T-cell (primary cell): ENCODE data around the gene LOXL4. TPM values are rescaled to one million over a fixed set of nuclear protein-coding genes. Genes with fewer than 3 reads are reported as not detected.

ENCODE experiments used
- ATAC-seq, 4 experiments: fragments of 200-7000 bp in 3 of 4; fragments of 150-1000 bp in 1 of 4; cut with Tn5 transposase; replicated peaks in 1 of 4; 1 replicate in 3 of 4; 2 replicates in 1 of 4; pipeline ENCODE4 v1.10.0; 2021; ENCODE audit warnings: moderate library complexity in 3 of 4, mild to moderate bottlenecking in 2 of 4, moderate number of reproducible peaks in 1 of 4
- CTCF ChIA-PET, 2 donors: fragments of 300-600 bp; sonication (Branson Sonifier 250); formaldehyde crosslinking; loops; one replicate each; lab custom pipeline; 2022; ENCODE audit warnings: antibody characterized with exemption in 2 of 2; lab: Charles Lee
- POLR2A ChIA-PET, 2 donors: fragments of 300-600 bp; sonication (Branson Sonifier 250); formaldehyde crosslinking; loops; one replicate each; lab custom pipeline; 2022; ENCODE audit warnings: antibody characterized with exemption in 2 of 2; lab: Charles Lee
- DNase-seq, 35 experiments: peaks; one replicate each; pipeline versions ENCODE4 v3.0.0 to v3.0.0-alpha.2; 2013 to 2023
- H3K27ac ChIP-seq: one replicate; pipeline ENCODE4 v1.5.1; 2013; ENCODE audit warnings: low read length
- H3K27me3 ChIP-seq, 2 experiments: replicated peaks in 1 of 2; 1 replicate in 1 of 2; 2 replicates in 1 of 2; pipeline versions ENCODE4 v1.6.1 to v1.7.0; 2013; ENCODE audit warnings: low read length in 1 of 2, mixed read lengths in 1 of 2; ENCODE audit not compliant: control insufficient read depth in 2 of 2, insufficient read depth in 2 of 2; ENCODE audit errors: extremely low read depth in 1 of 2
- H3K36me3 ChIP-seq, 2 donors: 1 replicate in 1 of 2; 2 replicates in 1 of 2; pipeline versions ENCODE4 v1.6.1 to v1.7.0; 2013; ENCODE audit warnings: low read length in 1 of 2; ENCODE audit not compliant: control insufficient read depth in 2 of 2, insufficient read depth in 1 of 2; ENCODE audit errors: extremely low read depth in 1 of 2
- H3K4me1 ChIP-seq, 2 experiments: 1 replicate in 1 of 2; 2 replicates in 1 of 2; pipeline versions ENCODE4 v1.6.1 to v1.7.0; 2013; ENCODE audit warnings: low read length in 2 of 2, mixed read lengths in 1 of 2; ENCODE audit not compliant: insufficient read depth in 2 of 2, control insufficient read depth in 1 of 2; ENCODE audit errors: extremely low read depth in 1 of 2
- H3K4me3 ChIP-seq, 2 donors: 1 replicate in 1 of 2; 2 replicates in 1 of 2; pipeline versions ENCODE4 v1.5.1 to v1.7.0; 2013; ENCODE audit warnings: mild to moderate bottlenecking in 2 of 2, low read length in 1 of 2, moderate library complexity in 1 of 2; ENCODE audit not compliant: control insufficient read depth in 1 of 2; ENCODE audit errors: extremely low read depth in 1 of 2
- H3K9me3 ChIP-seq: 2 replicates; pipeline ENCODE4 v1.7.0; 2013
- H3K27ac Mint-ChIP-seq, 2 donors: one replicate each; pipeline ENCODE4 v1.8.0; 2020 to 2021; ENCODE audit warnings: mild to moderate bottlenecking in 2 of 2, mixed read lengths in 2 of 2
- H3K27me3 Mint-ChIP-seq, 2 donors: one replicate each; pipeline ENCODE4 v1.8.0; 2021 to 2022; ENCODE audit warnings: mixed read lengths in 2 of 2
- H3K36me3 Mint-ChIP-seq: one replicate; pipeline ENCODE4 v1.8.0; 2021; ENCODE audit warnings: mixed read lengths
- H3K4me1 Mint-ChIP-seq, 3 donors: one replicate each; pipeline ENCODE4 v1.8.0; 2020 to 2022; ENCODE audit warnings: mixed read lengths in 3 of 3, mild to moderate bottlenecking in 1 of 3
- H3K4me3 Mint-ChIP-seq, 3 donors: one replicate each; pipeline ENCODE4 v1.8.0; 2020 to 2022; ENCODE audit warnings: mild to moderate bottlenecking in 3 of 3, mixed read lengths in 3 of 3, moderate library complexity in 3 of 3
- H3K9me3 Mint-ChIP-seq, 3 donors: one replicate each; pipeline ENCODE4 v1.8.0; 2020 to 2022; ENCODE audit warnings: mixed read lengths in 3 of 3
- WGBS: methylation state at CpG from one replicate; pipeline ENCODE4 v1.1.5; 2013; ENCODE audit warnings: missing lambda C conversion rate; ENCODE audit not compliant: insufficient coverage; 5-methylcytosine and 5-hydroxymethylcytosine counted together
- total RNA-seq, 35 experiments: library from RNA in 6 of 35; stranded (reverse) in 6 of 35; fragments of 120-200 nt in 1 of 35; gene quantifications; one replicate each; pipeline versions ENCODE4 v1.2.1 to v1.2.4 and lab custom pipeline; 2013 to 2026

The LOXL4 gene
- total RNA-seq, 5 donors from 2014 or later (not counting 1 experiment from before 2014, with no cell fraction given): 0.09 TPM; not detected in 4

DNA sequence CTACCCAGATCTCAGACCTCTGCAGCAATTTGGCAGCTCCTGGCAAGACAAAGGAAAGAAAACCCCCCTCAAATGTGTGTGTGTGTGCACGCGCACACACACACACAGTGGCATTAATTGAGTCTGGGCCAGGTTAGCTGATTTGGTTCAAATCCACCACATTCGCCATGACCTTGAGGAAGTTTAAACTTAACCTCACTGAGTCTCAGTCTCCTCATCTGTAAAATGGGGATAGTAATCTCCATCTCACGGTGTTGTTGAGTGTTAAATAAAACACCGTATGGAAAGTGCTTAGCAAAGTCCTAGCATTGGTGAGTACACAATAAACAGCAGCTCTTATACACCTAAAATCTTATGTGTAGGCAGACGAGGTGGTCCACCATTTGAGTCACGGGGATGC lies 4.9 kb downstream of the LOXL4 start:
- H3K9me3 ChIP-seq: no peaks in the 10 kb centered on the region
- H3K4me1 Mint-ChIP-seq: peaks cover 0 to 4% (median 3%) of the 10 kb centered on the region in 3 donors
- peaks cover 4% of the 10 kb centered on the region for H3K36me3 Mint-ChIP-seq
- H3K4me1 ChIP-seq: peaks cover 0 to 7% of the 10 kb centered on the region in 2 experiments
- POLR2A ChIA-PET: no interaction called here
- H3K4me3 Mint-ChIP-seq: no peak overlapping the region
- no peak overlapping the region for H3K4me3 ChIP-seq
- CTCF ChIA-PET: no interaction called here
- no CpG with 5 or more reads among the region's 7 CpGs for WGBS
- no peak overlapping the region for H3K27ac ChIP-seq
- no peaks in the 10 kb centered on the region for H3K9me3 Mint-ChIP-seq
- no peak overlapping the region for H3K27ac Mint-ChIP-seq
- peaks cover 0 to 31% of the 10 kb centered on the region in 2 experiments for H3K27me3 ChIP-seq
- no peak for ATAC-seq
- H3K27me3 Mint-ChIP-seq: peaks cover 18 to 22% of the 10 kb centered on the region in 2 donors
- H3K36me3 ChIP-seq: no peaks in the 10 kb centered on the region
- DNase-seq: no peak

GRCh38 chr10:98262571-98262970 lies 5.4 kb downstream of the LOXL4 start:
- ATAC-seq (peak in 1 of 4 experiments; percentile 18), DNase-seq (peak in 2 of 35 experiments; percentile 22 to 30)
- Histone ChIP-seq H3K27me3 (peaks cover 0 to 27% of the 10 kb centered on the region in 2 experiments), H3K4me3 (no peak overlapping the region), H3K4me1 (peaks cover 0 to 3% of the 10 kb centered on the region in 2 experiments), H3K9me3 (no peaks in the 10 kb centered on the region), H3K36me3 (no peaks in the 10 kb centered on the region), H3K27ac (no peak overlapping the region)
- POLR2A ChIA-PET: no interaction called here
- CTCF ChIA-PET: no interaction called here
- Mint-ChIP-seq H3K36me3 (peaks cover 4% of the 10 kb centered on the region), H3K27ac (no peak overlapping the region), H3K4me3 (no peak overlapping the region), H3K4me1 (peaks cover 0 to under 1% (median 0%) of the 10 kb centered on the region in 3 donors), H3K9me3 (no peaks in the 10 kb centered on the region), H3K27me3 (peaks cover 15 to 19% of the 10 kb centered on the region in 2 donors)
- 79% methylated on average over 6 of the region's 7 CpGs for WGBS

- DNase-seq (peak in 1 of 35 experiments; percentile 21), ATAC-seq (no peak)
- ChIA-PET POLR2A (no interaction called here), CTCF (no interaction called here)
- H3K36me3 Mint-ChIP-seq: peaks cover 7% of the 10 kb centered on the region
- H3K27ac ChIP-seq: no peak overlapping the region
- H3K4me3 Mint-ChIP-seq: no peak overlapping the region
- no peaks in the 10 kb centered on the region for H3K4me1 Mint-ChIP-seq
- no peaks in the 10 kb centered on the region for H3K9me3 Mint-ChIP-seq
- H3K4me3 ChIP-seq: no peak overlapping the region
- 89% methylated on average over 13 of the region's 15 CpGs for WGBS
- H3K27me3 Mint-ChIP-seq: peaks cover 10% of the 10 kb centered on the region in 2 donors
- no peaks in the 10 kb centered on the region for H3K4me1 ChIP-seq
- no peaks in the 10 kb centered on the region for H3K9me3 ChIP-seq
- H3K27me3 ChIP-seq: peaks cover 0 to 18% of the 10 kb centered on the region in 2 experiments
- no peak overlapping the region for H3K27ac Mint-ChIP-seq
- no peaks in the 10 kb centered on the region for H3K36me3 ChIP-seq
These were observed 6.3 kb downstream of the LOXL4 start for GRCh38 chr10:98261436-98262277.

DNA sequence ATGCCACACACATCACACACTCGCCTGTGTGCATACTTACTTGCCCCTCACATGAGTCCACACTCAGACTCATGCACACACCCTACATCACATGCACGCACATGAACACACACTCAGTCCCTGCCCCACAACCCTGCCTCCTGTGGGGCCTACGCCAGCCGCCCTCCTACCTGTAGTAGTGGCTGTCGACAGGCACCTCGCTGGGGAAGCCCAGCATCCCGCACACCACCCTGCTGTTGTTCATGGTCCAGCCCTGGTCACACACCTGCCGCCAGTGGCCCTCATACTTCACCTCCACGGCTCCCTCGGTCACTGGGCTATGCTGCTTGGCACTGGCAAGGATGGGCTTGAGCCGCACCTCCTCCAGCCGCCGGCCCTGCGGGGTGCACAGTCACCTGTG lies 7.2 kb downstream of the LOXL4 start:
- H3K4me3 ChIP-seq: no peak overlapping the region

DNA sequence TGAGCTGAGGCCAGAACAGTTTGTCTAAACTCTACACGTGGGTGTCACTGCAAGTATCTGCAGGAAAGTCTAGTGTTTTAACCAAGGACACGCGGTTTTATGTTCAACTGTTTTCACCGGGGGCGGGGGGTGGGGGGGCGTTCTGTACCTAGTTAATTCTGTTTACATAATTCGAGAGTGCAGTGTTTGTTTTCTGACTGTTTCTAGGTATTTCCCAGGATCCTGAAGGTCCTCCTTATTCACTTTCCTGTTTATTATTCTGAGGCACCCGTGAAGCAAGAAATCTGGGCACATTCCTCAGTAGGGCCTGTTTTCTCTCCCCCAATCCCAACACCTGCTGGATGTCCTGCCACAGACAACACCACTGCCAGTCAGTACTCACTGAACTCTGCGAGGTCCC lies 7.6 kb downstream of the LOXL4 start:
- WGBS: 87% methylated on average over 6 of the region's 9 CpGs
- H3K9me3 Mint-ChIP-seq: no peaks in the 10 kb centered on the region
- ChIA-PET CTCF (no interaction called here), POLR2A (no interaction called here)
- H3K36me3 ChIP-seq: no peaks in the 10 kb centered on the region
- no peaks in the 10 kb centered on the region for H3K9me3 ChIP-seq
- H3K27ac Mint-ChIP-seq: no peak overlapping the region
- no peaks in the 10 kb centered on the region for H3K4me1 ChIP-seq
- H3K27me3 Mint-ChIP-seq: no peaks in the 10 kb centered on the region
- H3K4me3 ChIP-seq: no peak overlapping the region
- peaks cover 0 to 8% of the 10 kb centered on the region in 2 experiments for H3K27me3 ChIP-seq
- H3K36me3 Mint-ChIP-seq: peaks cover 15% of the 10 kb centered on the region
- no peak overlapping the region for H3K27ac ChIP-seq
- no peaks in the 10 kb centered on the region for H3K4me1 Mint-ChIP-seq
- H3K4me3 Mint-ChIP-seq: no peak overlapping the region
- no peak for ATAC-seq
- DNase-seq: no peak

More for the DNA sequence above, 7.2 kb downstream of the LOXL4 start:
- POLR2A ChIA-PET: no interaction called here
- CTCF ChIA-PET: no interaction called here
- H3K27ac Mint-ChIP-seq: no peak overlapping the region
- no peaks in the 10 kb centered on the region for H3K9me3 Mint-ChIP-seq
- 96% methylated on average over 14 of the region's 14 CpGs for WGBS
- DNase-seq (peak in 1 of 35 experiments; percentile 20), ATAC-seq (no peak)
- Histone ChIP-seq H3K27me3 (peaks cover 0 to 9% of the 10 kb centered on the region in 2 experiments), H3K27ac (no peak overlapping the region), H3K4me1 (no peaks in the 10 kb centered on the region), H3K36me3 (no peaks in the 10 kb centered on the region), H3K9me3 (no peaks in the 10 kb centered on the region)
- H3K36me3 Mint-ChIP-seq: peaks cover 15% of the 10 kb centered on the region
- no peak overlapping the region for H3K4me3 Mint-ChIP-seq
- H3K27me3 Mint-ChIP-seq: peaks cover 2% of the 10 kb centered on the region in 2 donors
- H3K4me1 Mint-ChIP-seq: no peaks in the 10 kb centered on the region

- H3K9me3 ChIP-seq: no peaks in the 10 kb centered on the region
- Mint-ChIP-seq H3K36me3 (peaks cover 15% of the 10 kb centered on the region), H3K9me3 (no peaks in the 10 kb centered on the region), H3K4me3 (no peak overlapping the region), H3K27me3 (no peaks in the 10 kb centered on the region), H3K27ac (no peak overlapping the region), H3K4me1 (no peaks in the 10 kb centered on the region)
- peaks cover 0 to 6% of the 10 kb centered on the region in 2 experiments for H3K27me3 ChIP-seq
- H3K4me1 ChIP-seq: no peaks in the 10 kb centered on the region
- POLR2A ChIA-PET: no interaction called here
- WGBS: 85% methylated on average over 11 of the region's 14 CpGs
- peak in 1 of 35 experiments; percentile 12 for DNase-seq
- H3K4me3 ChIP-seq: no peak overlapping the region
- CTCF ChIA-PET: no interaction called here
- no peak overlapping the region for H3K27ac ChIP-seq
- H3K36me3 ChIP-seq: no peaks in the 10 kb centered on the region
- no peak for ATAC-seq
These were observed 8.2 kb downstream of the LOXL4 start for GRCh38 chr10:98259606-98260315.
